Mesenteric fat pad (tissue), 1 donor: Measurements from ENCODE around the gene SIX1. TPM values are rescaled to one million over a fixed set of nuclear protein-coding genes. Genes with fewer than 3 reads are reported as not detected.

Source experiments
- DNase-seq: peaks from one replicate; pipeline ENCODE4 v3.0.0-alpha.2; 2020; ENCODE audit warnings: low spot score
- total RNA-seq: library from RNA; stranded (reverse); fragmentation: NEBNext Ultra II Directional; extraction: Animal tissue kit (Norgen Biotek cat#: 25700); gene quantifications from one replicate; pipeline ENCODE4 v1.2.1, GENCODE V29; 2021
- donor health status: DM: yes; HTN: yes; CAD: no.

SIX1 gene
- total RNA-seq, 1 donor from 2014 or later, result 2.6 TPM

- no peak for DNase-seq
Measured at GRCh38 chr14:60643141-60643462, 6.2 kb downstream of the SIX1 start.

- DNase-seq, result no peak
Measured at GRCh38 chr14:60642270-60643140, 6.8 kb downstream of the SIX1 start.

GRCh38 chr14:60641742-60642269 is 7.5 kb downstream of the SIX1 start:
- no peak for DNase-seq

- no peak for DNase-seq
Measured at GRCh38 chr14:60640859-60641741, 8.2 kb downstream of the SIX1 start.

GRCh38 chr14:60639674-60640073 is 9.6 kb downstream of the SIX1 start:
- no peak for DNase-seq

GRCh38 chr14:60637479-60638315 is 11.6 kb downstream of the SIX1 start:
- no peak for DNase-seq

GRCh38 chr14:60636879-60637478 is 12.3 kb downstream of the SIX1 start:
- DNase-seq, result no peak

- no peak for DNase-seq
Measured at GRCh38 chr14:60634153-60634552, 15.1 kb downstream of the SIX1 start.

- DNase-seq, result no peak
Measured at GRCh38 chr14:60632777-60633176, 16.5 kb downstream of the SIX1 start.

- no peak for DNase-seq
Measured at GRCh38 chr14:60632257-60632656, 17.0 kb downstream of the SIX1 start.

- no peak for DNase-seq
Measured at GRCh38 chr14:60631842-60632241, 17.4 kb downstream of the SIX1 start.

- DNase-seq, result no peak
Measured at GRCh38 chr14:60630129-60630528, 19.1 kb downstream of the SIX1 start.

- no peak for DNase-seq
Measured at GRCh38 chr14:60628892-60629291, 20.4 kb downstream of the SIX1 start.

GRCh38 chr14:60622917-60623257 is 26.4 kb downstream of the SIX1 start:
- DNase-seq, result no peak

- DNase-seq, result no peak
Measured at GRCh38 chr14:60622210-60622916, 26.9 kb downstream of the SIX1 start.

- no peak for DNase-seq
Measured at GRCh38 chr14:60621386-60621785, 27.9 kb downstream of the SIX1 start.

GRCh38 chr14:60618241-60618640 is 31.0 kb downstream of the SIX1 start:
- no peak for DNase-seq

GRCh38 chr14:60616461-60616959 is 32.8 kb downstream of the SIX1 start:
- DNase-seq, result no peak

- DNase-seq, result no peak
Measured at GRCh38 chr14:60602291-60602690, 47.0 kb downstream of the SIX1 start.

- no peak for DNase-seq
Measured at GRCh38 chr14:60599727-60600126, 49.5 kb downstream of the SIX1 start.
